ENCODE results near the gene ROBO1.

GRCh38 chr3:79094654-79095053, 673.1 kb downstream of the ROBO1 start:
- no peak for TF ChIP-seq CTCF (IDR thresholded peaks at IDR 0.05)
- TF ChIP-seq ZFX (IDR thresholded peaks at IDR 0.05; ENCODE audit: borderline replicate concordance): no peak
